ENCODE measurements around the gene EMSY.

Gene EMSY

DNA sequence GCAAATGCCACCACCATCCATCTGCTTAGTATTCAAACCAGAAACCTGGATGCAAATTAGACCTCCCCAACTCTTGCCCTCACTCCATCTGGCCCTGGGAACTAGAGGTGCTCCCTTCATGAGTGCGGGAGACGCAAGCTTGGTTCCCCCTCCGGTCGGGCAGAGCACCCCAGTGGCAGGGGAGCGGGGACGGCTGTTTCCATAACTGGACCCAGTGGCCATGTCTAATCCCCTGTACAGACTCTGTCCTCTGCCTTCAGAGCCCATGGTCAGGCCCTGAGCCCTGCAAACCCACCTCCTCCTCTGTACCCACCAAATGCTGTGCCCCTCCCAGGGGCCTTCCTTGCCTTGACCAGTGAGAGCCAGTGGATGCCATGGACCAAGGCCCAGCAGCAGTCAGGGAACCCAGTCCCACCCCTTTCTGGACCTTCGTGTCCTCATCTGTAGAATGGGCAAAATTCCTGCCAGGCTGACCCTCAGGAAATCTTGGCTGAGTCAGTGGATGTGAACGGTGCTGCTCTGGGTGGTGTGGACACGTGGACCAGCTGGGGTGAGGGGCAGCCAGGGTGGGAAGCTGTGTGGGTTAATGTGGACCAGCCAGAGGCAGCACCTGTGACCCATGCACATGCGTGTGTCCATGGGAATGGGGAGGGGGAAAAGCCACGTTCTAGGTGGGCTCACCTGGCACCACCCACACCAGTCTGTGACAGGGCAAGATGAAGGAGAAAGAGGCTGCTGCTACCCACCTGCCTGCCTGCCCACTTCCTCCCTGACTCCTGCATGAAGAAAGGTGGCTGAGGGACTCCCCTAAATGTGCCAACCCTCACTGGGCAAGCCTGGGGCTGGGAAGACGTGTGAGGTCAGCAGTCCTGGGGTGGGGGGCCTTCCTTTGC lies 153.0 kb downstream of the EMSY start:
- no peak for DNase-seq (ENCODE audit: low read depth)

DNA sequence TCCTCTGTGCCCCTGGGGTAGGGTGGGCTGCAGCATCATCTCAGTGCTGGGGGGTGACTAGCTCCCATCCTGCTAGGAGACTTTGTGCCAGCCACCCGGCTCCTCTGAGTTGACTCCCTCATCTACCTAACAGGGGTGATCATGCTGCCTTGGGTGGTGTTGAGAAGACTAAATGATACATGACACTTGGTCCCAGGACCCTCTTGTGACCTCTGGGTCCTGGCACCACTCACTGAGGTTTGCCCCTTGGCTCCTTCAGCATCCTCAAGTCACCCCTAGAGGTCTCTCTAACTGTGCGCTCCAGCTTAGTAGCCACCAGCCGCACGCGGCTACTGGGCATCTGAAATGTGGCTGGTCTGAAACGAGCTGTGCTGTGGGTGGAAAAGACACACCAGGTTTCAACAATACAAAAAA lies 153.6 kb downstream of the EMSY start:
- DNase-seq (ENCODE audit: low read depth), result peak; percentile 75

DNA sequence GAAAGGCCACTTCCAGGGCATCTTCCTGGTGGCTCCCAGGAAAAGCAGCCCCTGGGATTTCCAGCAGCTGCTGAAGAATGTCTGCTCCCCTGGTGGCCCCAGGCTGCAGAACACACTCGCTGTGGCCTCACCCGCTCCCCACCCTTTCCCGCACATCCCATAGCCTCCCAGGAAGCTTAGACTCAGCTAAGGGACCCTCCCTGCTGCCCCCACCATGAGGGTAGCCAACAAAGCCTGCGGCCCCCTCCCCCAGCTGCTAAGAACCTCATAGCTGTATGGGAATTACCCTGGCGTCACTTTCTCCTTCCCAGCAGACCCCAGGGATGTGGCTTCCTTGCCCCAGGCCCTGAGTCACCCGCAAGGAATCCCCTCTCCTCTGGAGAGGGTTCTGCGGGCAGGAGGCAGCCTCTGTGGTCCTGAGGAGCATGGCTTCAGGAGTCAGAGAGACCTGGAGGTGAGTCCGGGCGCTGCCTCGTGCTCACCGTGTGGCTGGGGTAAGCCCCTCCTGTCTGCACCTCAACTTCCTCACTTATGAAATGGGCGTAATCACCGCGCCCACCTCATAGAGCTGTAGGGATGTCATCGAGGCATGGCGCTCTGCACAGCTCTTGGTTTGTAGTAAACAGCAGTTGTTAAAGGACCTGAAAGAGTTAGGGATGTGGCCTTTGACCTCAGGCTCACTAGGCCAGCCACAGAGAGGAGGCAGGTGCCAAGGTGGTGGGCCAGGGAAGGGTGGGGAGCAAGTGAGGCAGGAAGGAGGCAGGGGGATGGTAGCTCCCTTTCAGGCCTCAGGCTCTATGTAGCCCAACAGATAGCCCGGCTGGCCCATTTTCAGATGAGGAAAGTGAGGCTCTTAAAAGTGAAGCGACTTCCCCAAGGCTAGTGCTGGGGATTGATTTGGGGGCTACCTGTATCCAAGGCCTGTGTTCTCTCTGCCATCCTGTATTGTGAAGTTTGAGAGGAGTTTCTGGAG lies 154.5 kb downstream of the EMSY start:
- DNase-seq (ENCODE audit: low read depth), result no peak

DNA sequence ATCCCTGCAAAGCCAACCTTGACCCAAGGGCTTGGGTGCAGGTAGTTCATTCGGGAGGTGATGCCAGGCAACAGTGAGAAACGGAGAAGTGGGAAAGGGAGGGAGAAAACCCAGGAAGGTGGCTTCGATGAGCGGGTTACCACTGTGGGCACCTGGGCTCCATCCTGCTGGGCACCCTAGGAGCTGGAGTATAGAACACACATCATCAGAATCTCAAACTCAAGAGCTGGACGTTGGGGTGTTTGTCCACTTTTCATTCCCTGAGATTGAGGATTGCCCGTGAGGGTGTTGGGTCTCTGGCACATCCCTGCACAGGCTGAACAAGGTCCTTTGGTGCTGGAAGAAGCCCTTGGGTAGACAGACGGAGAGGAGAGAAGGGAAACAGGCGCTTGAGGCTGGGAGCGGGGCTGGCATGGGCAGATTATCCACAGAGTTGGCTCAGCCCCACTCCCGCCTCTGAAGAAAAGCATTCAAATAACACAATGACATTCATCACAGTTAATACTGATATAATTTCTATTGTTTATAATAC lies 155.4 kb downstream of the EMSY start:
- DNase-seq (ENCODE audit: low read depth), result no peak

DNA sequence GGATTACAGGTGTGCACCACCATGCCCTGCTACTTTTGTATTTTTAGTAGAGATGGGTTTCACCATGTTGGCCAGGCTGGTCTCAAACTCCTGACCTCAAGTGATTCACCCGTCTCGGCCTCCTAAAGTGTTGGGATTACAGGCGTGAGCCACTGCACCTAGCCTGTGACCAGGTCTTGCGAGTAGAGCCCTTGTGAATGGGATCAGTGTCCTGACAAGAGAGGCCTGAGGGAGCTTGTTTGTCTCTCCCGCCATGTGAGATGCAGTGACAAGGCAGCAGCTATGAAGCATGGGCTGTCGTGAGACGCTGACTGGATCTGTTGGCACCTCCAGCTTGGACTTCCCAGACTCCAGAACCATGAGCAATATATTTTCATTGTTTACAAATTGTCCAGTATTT lies 156.5 kb downstream of the EMSY start:
- DNase-seq (ENCODE audit: low read depth), result no peak

DNA sequence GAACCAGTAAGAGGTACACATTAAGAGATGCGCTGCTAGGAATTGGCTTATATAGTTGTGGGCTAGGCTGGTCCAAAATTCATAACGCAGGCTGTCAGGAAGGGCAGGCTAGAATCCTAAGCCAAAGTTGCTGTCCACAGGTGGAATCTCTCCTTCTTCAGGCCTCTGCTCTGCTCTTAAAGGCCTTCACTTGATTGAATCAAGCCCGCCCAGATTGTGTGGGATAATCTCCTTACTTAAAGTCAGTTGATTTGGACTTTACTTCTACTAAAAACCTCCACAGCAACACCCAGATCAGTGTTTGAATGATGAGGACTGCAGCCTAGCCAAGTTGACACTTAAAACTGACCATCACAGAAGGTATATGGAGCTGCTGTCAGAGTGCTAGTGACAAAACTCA lies 156.9 kb downstream of the EMSY start:
- no peak for DNase-seq (ENCODE audit: low read depth)

DNA sequence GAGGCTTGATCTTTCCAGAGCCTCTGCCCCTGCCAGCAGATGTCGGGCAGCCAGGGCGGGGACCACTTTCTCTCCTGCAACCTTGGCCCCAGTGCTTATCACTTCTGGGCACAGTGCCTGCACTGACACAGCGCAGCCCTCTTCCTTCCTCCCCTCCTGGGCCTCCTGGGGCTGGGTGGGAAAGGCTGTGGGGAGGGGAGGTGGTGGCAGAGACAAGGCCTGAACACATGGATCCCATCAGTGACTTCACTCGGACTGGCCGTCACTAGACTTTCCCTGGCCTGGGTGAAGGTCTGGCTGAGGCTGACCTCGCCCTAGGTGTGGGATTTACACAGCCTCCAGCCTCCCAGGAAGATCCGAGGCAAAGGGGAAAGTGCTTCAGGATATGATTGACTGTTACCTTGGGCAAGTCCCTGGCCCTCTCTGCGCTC lies 157.6 kb downstream of the EMSY start:
- DNase-seq (ENCODE audit: low read depth), result peak; percentile 85
